Measurements from ENCODE around the gene KCTD17. TPM values are rescaled to one million over a fixed set of nuclear protein-coding genes. Genes with fewer than 3 reads are reported as not detected.

Gene KCTD17
- total RNA-seq, 1 donor from 2014 or later, result 42.2 TPM

GRCh38 chr22:37009490-37009889 lies 42.1 kb upstream of the KCTD17 start:
- Mint-ChIP-seq H3K27ac (no peak overlapping the region), H3K27me3 (ENCODE audit: low read depth) (peaks cover 32% of the 10 kb centered on the region), H3K36me3 (no peaks in the 10 kb centered on the region), H3K9me3 (peaks cover 4% of the 10 kb centered on the region), H3K4me1 (no peaks in the 10 kb centered on the region), H3K4me3 (no peak overlapping the region)
- DNase-seq (ENCODE audit: low spot score in 2 of 2, unreplicated experiment in 2 of 2), result no peak
- no peak for TF ChIP-seq CTCF (IDR thresholded peaks at IDR 0.05; ENCODE audit: unreplicated experiment)

- no peak for DNase-seq (ENCODE audit: low spot score in 2 of 2, unreplicated experiment in 2 of 2)
- H3K9me3 Mint-ChIP-seq, result peaks cover 2% of the 10 kb centered on the region
- H3K4me1 Mint-ChIP-seq, result no peaks in the 10 kb centered on the region
- no peak for TF ChIP-seq CTCF (IDR thresholded peaks at IDR 0.05; ENCODE audit: unreplicated experiment)
- H3K36me3 Mint-ChIP-seq, result no peaks in the 10 kb centered on the region
- no peak overlapping the region for H3K27ac Mint-ChIP-seq
- H3K4me3 Mint-ChIP-seq, result no peak overlapping the region
- peaks cover 31% of the 10 kb centered on the region for H3K27me3 Mint-ChIP-seq (ENCODE audit: low read depth)
Measured at GRCh38 chr22:37010174-37010573, 41.4 kb upstream of the KCTD17 start.

- Mint-ChIP-seq H3K4me1 (no peaks in the 10 kb centered on the region), H3K4me3 (no peak overlapping the region), H3K27ac (no peak overlapping the region), H3K36me3 (no peaks in the 10 kb centered on the region), H3K9me3 (no peaks in the 10 kb centered on the region), H3K27me3 (ENCODE audit: low read depth) (peaks cover 23% of the 10 kb centered on the region)
- DNase-seq (ENCODE audit: low spot score in 2 of 2, unreplicated experiment in 2 of 2), result no peak
- TF ChIP-seq CTCF (IDR thresholded peaks at IDR 0.05; ENCODE audit: unreplicated experiment), result no peak
Measured at GRCh38 chr22:37010976-37011375, 40.6 kb upstream of the KCTD17 start.

GRCh38 chr22:37011472-37011871 lies 40.1 kb upstream of the KCTD17 start:
- Mint-ChIP-seq H3K4me1 (no peaks in the 10 kb centered on the region), H3K27ac (no peak overlapping the region), H3K27me3 (ENCODE audit: low read depth) (peaks cover 19% of the 10 kb centered on the region), H3K4me3 (no peak overlapping the region), H3K36me3 (no peaks in the 10 kb centered on the region), H3K9me3 (no peaks in the 10 kb centered on the region)
- no peak for DNase-seq (ENCODE audit: low spot score in 2 of 2, unreplicated experiment in 2 of 2)
- TF ChIP-seq CTCF (IDR thresholded peaks at IDR 0.05; ENCODE audit: unreplicated experiment), result no peak

GRCh38 chr22:37012262-37012904 lies 39.2 kb upstream of the KCTD17 start:
- no peaks in the 10 kb centered on the region for H3K36me3 Mint-ChIP-seq
- no peak overlapping the region for H3K4me3 Mint-ChIP-seq
- H3K9me3 Mint-ChIP-seq, result no peaks in the 10 kb centered on the region
- DNase-seq (ENCODE audit: low spot score in 2 of 2, unreplicated experiment in 2 of 2), result no peak
- H3K27ac Mint-ChIP-seq, result no peak overlapping the region
- peaks cover 11% of the 10 kb centered on the region for H3K27me3 Mint-ChIP-seq (ENCODE audit: low read depth)
- peaks cover under 1% of the 10 kb centered on the region for H3K4me1 Mint-ChIP-seq
- no peak for TF ChIP-seq CTCF (IDR thresholded peaks at IDR 0.05; ENCODE audit: unreplicated experiment)

- Mint-ChIP-seq H3K4me3 (no peak overlapping the region), H3K27ac (no peak overlapping the region), H3K4me1 (peaks cover 6% of the 10 kb centered on the region), H3K27me3 (ENCODE audit: low read depth) (peaks cover 6% of the 10 kb centered on the region), H3K36me3 (no peaks in the 10 kb centered on the region), H3K9me3 (no peaks in the 10 kb centered on the region)
- TF ChIP-seq CTCF (IDR thresholded peaks at IDR 0.05; ENCODE audit: unreplicated experiment), result no peak
- no peak for DNase-seq (ENCODE audit: low spot score in 2 of 2, unreplicated experiment in 2 of 2)
Measured at GRCh38 chr22:37012956-37013355, 38.6 kb upstream of the KCTD17 start.

Data from mesothelial cell of epicardium (in vitro differentiated cells).